ENCODE results near the gene RAB17. TPM values are rescaled to one million over a fixed set of nuclear protein-coding genes. Genes with fewer than 3 reads are reported as not detected.

Gene RAB17
- total and polyA plus RNA-seq, 2 of the 8 experiments (the other 6 are each of a cell fraction or from before 2014, with no cell fraction given) = 42.6 to 83.4 TPM

- TF ChIP-seq CHD7 (IDR thresholded peaks at IDR 0.05; ENCODE audit: insufficient replicate concordance, low read length) (no peak), TAF1 (IDR thresholded peaks at IDR 0.05; ENCODE audit: low read depth, low read length) (no peak), YY1 (IDR thresholded peaks at IDR 0.05; ENCODE audit: low read depth, low read length) (no peak), SIX5 (IDR thresholded peaks at IDR 0.05; ENCODE audit: low read depth, low read length) (no peak), KDM1A (IDR thresholded peaks at IDR 0.05; ENCODE audit: borderline replicate concordance, low read length) (0 out of 2 replicates have a peak, but pooled peaks have one; percentile 21)
Measured at GRCh38 chr2:237603049-237603717, 12.6 kb upstream of the RAB17 start (continued).

Data from H1 (cell line).